Bronchial epithelial cell (primary cell): Measurements from ENCODE around the gene FAHD1. TPM values are rescaled to one million over a fixed set of nuclear protein-coding genes. Genes with fewer than 3 reads are reported as not detected.

Source experiments
- DNase-seq: peaks from one replicate; pipeline ENCODE4 v3.0.0-alpha.2; 2010; ENCODE audit warnings: low read depth
- FAIRE-seq: peaks from 2 replicates; lab custom pipeline; 2011; peaks lifted over from hg19 to GRCh38; lab: Jason Lieb, UNC
- H3K27me3 ChIP-seq: 2 replicates; pipeline ENCODE4 v1.5.1; 2011; ENCODE audit warnings: low read length; ENCODE audit not compliant: control insufficient read depth, insufficient read depth
- H3K36me3 ChIP-seq: 2 replicates; pipeline ENCODE4 v1.5.1; 2011; ENCODE audit warnings: low read length; ENCODE audit not compliant: control insufficient read depth, insufficient read depth
- H3K4me3 ChIP-seq: 2 replicates; pipeline ENCODE4 v1.5.1; 2011; ENCODE audit warnings: mild to moderate bottlenecking, low read depth, low read length, control low read depth
- CTCF ChIP-seq: IDR thresholded peaks from 2 replicates; pipeline ENCODE4 v1.5.1; 2011; ENCODE audit warnings: mild to moderate bottlenecking, moderate library complexity, low read length, control low read depth, inconsistent platforms; ENCODE audit not compliant: insufficient read depth, severe bottlenecking
- total RNA-seq: library from RNA; depleted of rRNA; stranded (reverse); fragments of >200 nt; gene quantifications from 2 replicates; pipeline ENCODE4 v1.2.1, GENCODE V29; 2014

FAHD1 gene
- total RNA-seq, 1 donor from 2014 or later = 61.9 TPM

GRCh38 chr16:1788095-1788707, 38.8 kb upstream of the FAHD1 start:
- peaks cover 12% of the 10 kb centered on the region for H3K36me3 ChIP-seq
- DNase-seq (no peak), FAIRE-seq (no peak)
- H3K4me3 ChIP-seq = no peak overlapping the region
- H3K27me3 ChIP-seq = no peaks in the 10 kb centered on the region
- TF ChIP-seq CTCF = no peak

GRCh38 chr16:1788708-1789100, 38.3 kb upstream of the FAHD1 start:
- TF ChIP-seq CTCF = no peak
- FAIRE-seq = no peak
- Histone ChIP-seq H3K36me3 (peaks cover 12% of the 10 kb centered on the region), H3K27me3 (no peaks in the 10 kb centered on the region), H3K4me3 (no peak overlapping the region)
- DNase-seq = no peak

GRCh38 chr16:1789643-1790045, 37.4 kb upstream of the FAHD1 start:
- no peak for FAIRE-seq
- H3K36me3 ChIP-seq = peaks cover 12% of the 10 kb centered on the region

GRCh38 chr16:1790261-1790610, 36.8 kb upstream of the FAHD1 start:
- Histone ChIP-seq H3K36me3 (peaks cover 12% of the 10 kb centered on the region), H3K27me3 (no peaks in the 10 kb centered on the region)
- FAIRE-seq = no peak

More at GRCh38 chr16:1789643-1790045, 37.4 kb upstream of the FAHD1 start:
- no peak for DNase-seq
- TF ChIP-seq CTCF = no peak
- H3K27me3 ChIP-seq = no peaks in the 10 kb centered on the region
- H3K4me3 ChIP-seq = no peak overlapping the region

GRCh38 chr16:1790611-1791255, 36.3 kb upstream of the FAHD1 start:
- DNase-seq = no peak
- Histone ChIP-seq H3K4me3 (no peak overlapping the region), H3K36me3 (peaks cover 12% of the 10 kb centered on the region), H3K27me3 (no peaks in the 10 kb centered on the region)
- no peak for FAIRE-seq
- TF ChIP-seq CTCF = no peak

More at GRCh38 chr16:1790261-1790610, 36.8 kb upstream of the FAHD1 start:
- no peak for DNase-seq
- no peak for TF ChIP-seq CTCF
- H3K4me3 ChIP-seq = no peak overlapping the region
